Astrocyte of the hippocampus (primary cell): Measurements from ENCODE around the gene ABHD2.
A peak's percentile ranks its signal among the peaks of the same experiment; 100 is the strongest.
"Not testable (repeated sequence)": the region's sequence is repeated elsewhere in the genome, so short reads cannot be mapped to it uniquely, and the experiment has no call there.

Source experiments
- DNase-seq: peaks from one replicate; pipeline ENCODE4 v3.0.0; 2011; ENCODE audit warnings: low read depth, low spot score

Gene ABHD2

DNA sequence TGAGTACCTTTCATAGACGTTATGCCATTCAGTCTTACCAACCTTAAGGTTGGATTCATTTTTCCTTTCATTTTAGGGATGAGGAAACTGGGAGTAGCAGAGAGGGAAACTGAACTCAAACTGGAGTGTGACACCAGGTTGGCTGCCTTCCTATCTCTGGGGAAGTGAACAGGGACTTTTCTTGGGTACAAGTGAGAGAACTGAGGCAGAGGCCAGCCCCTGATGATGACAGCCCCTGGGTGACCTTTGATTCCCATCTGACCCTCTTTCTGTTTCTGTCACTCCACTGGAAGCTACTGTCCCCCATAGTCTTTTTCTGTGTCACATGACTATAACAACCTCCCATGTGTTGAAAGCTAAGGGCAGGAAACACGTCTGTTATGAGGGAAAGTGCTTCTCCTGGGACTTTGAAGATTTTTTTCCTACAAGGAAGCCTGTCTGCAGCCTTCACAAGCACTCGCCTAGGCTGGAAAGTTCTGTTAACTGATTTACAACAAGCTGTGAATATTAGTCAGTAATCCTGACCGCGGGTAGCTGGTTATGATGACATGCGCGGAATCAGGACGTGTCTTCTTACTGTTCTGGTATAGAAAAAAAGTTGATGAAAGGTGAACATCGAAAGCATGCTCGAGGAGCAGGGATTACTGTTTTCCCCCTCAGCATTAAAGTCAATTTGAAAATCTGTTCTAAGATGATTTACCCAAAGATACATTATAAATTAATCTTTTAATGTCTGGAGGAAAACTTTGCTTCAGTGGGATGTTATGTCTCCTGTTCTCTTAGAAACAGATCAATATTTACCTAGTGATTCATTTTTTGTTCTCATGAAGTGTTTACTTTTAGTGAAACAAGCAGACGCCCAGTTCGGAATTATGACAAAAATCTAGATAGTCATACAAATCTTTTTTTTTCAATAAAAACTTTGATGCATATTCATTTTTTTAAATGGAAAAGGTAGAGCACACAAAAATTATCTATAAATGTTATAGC, 31.5 kb downstream of the ABHD2 start:
- peak; percentile 27 for DNase-seq

DNA sequence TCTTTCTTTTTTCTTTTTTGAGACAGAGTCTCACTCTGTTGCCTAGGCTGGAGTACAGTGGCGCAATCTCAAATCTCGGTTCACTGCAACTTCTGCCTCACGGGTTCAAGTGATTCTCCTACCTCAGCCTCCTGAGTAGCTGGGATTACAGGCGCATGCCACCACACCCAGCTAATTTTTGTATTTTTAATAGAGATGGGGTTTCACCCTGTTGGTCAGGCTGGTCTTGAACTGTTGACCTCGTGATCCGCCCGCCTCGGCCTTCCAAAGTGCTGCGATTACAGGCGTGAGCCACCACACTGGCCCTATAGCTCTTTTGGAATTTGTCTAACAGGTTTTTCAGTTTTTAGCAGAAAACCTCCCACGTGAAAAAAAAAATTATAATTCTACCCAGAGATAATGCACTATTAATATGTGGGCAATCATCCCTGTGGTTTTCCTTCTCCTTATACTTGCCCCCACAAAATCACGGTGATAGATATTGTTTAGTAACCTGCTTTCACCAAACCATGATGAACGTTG, 32.3 kb downstream of the ABHD2 start:
- not testable (repeated sequence) for DNase-seq

DNA sequence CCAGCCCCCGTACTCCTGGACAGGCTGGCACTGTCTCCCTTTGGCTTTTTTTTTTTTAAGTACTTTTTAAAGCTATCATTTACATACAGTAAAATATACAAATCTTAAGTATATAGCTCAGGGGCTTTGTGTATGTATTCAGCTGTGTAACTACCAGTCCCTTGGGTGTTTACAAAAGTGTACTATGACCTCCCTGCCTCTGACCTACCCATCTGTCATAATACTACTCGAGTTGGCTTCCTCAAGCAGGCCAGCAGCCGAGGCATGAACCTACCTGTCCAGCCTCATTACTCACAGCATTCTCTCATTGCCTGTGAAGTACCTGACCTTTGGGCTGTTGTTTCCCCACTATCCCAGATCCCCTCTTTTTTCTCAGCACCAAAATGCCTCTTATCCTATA, 33.2 kb downstream of the ABHD2 start:
- DNase-seq, result no peak

DNA sequence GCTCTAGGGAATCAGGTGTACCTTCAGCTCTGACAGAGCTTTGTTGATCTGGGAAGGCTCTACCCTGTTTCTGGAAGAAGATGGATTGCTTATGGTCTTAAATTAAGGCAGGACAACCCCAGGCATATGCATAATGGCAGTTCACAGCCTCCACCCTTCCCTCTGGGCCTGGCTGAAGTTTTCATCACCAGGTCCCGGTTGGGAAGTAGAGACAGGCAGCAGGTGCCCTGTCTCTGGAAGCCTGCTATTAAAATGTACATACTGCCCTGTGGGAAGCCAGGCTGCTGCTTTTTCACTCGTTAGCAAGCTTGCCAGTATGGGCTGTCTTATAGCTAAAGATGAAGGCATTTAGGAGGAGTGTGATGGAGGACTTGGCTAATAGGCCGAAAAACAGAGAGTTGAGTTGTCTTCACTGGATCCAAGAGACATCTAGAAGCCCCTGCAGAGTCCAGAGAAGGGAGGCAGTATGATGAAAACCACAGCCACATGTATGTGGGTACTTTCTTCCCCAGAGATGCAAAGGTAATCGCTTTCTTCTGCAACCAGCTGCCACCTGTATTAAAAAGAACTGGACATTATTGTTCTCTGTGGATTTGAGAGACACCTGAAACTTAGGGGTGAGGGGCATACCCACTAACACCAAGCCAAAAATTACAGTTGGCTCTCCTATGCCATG, 34.4 kb downstream of the ABHD2 start:
- DNase-seq, result no peak

DNA sequence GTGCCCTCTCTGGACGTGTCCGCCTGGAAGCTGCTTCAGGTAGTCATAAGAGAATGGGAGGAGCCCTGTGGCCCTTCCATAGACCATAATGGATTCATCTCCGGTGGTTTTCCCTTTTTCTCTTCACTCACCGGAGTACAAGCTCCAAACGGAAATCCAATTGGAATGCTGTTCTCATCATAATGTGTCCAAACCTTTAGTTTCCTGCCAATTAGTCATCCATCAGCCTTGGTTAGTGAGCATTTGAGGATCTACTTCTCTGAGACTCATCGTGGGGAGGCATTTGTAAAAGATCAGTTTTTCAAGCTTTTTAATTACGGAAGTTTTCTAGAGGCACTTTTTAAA, 34.9 kb downstream of the ABHD2 start:
- DNase-seq, result peak; percentile 56

DNA sequence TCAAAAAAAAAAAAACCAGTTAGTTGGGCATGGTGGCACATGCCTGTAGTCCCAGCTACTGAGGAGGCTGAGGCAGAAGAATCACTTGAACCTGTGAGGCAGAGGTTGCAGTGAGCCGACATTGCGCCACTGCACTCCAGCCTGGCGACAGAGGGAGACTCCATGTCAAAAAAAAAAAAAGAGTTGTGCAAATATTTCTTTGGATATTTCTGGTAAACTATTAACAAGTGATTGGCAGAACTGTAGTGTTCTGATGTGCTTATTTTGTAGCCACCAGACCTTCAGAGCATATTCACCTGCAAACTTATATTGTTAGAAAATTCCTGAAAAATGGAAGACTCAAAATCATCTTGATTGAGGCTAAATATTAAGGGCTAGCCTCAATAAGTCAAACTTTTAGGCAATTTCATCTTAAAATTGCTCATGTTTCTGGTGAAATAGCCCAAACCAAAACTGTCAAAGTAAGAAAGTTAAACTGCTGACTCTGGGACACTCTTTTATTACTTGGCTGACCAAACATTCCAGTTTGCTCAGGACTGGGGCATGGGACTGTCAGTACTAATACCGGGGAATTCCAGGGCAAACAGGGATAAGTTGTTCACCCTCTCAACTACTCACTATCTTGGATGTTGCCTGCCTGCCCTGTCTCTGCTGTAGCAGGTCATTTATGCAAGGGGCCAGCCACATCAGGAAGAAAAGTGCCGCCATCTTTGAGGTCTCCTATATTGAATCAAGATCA, 37.0 kb downstream of the ABHD2 start:
- no peak for DNase-seq

DNA sequence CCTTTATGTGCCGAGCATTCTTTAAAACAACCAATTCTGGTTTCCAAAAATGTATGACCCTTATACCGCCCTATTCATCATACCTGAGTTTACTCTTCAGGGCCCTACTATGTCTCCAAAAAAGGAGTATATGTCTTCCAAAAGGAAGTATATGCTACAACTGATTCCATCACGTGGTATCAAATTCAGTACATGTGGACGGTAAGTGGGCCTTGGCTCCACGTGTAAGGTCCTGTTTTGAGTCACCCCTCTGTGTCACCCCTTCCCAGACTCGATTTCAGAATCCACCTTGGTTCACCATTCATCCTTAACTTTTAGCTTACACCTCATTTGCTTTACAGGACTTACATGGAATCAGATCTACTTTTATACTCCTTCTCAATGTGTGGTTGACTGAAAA, 37.8 kb downstream of the ABHD2 start:
- no peak for DNase-seq

DNA sequence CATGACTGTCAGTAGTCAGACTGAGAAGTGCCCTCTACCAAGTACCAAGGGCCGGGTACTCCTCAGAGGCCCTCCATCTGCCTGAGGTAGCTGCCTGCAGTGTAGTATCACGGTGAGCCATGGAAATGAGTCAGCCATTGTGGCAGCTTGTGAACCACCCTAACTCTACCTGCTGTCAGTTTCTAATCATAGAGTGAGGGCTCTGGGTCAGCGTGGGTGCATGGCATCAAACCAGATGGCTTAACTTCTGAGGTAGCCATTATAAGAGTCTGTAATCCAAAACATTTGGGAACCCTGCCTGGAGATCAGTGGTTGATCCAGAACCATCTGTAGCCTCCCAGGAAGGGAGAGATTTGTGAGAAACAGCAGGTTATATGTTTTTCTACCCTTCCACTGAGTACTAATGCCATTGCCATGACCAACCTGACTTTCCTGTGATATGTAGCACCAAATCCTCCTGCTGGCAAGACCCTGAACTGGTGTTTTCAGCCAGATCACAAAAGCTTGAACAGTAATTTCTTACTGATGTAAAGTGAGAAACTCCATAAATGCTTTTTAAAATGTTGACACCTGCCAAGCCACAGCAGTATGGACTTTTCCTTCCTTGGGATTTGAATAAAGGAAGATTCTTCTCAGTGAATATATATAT, 38.9 kb downstream of the ABHD2 start:
- peak; percentile 16 for DNase-seq

DNA sequence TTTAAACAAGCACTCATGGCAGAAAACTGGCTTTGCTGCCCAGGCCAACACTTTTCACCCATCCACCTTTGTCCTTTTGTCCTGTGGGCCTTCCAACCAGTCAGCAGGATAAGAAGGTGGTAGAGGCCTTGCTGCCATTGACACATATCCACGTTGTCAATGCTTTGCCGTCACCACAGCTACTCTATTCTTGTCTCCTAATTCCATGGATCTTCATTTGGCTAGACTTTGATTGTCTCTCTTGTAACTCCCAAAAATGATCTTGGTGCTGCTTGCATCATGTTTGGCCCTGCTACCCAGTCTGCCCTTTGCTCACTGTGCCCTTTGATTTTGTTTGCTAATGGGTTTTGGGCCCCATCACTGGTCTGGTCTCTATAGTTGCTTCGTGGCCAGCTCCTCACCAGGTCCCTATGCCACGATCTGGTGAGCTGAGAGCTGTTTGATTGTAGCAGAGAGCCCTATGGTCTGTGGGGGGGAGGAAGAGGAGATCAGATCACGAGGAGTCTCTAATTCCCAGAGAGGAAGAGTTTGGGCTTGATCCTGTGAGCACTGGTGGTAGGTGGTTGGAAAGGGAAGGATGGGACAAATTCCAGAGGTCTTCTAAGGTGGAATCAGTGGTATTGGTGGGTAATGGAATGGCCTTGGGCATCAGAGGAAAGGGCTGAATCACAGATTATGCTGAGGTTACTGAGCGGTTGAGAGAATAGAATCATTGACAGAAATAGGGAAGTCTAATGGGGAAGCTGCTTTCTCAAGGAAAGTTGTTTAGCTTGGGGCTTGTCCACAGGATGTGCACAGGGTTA, 40.3 kb downstream of the ABHD2 start:
- DNase-seq, result no peak

DNA sequence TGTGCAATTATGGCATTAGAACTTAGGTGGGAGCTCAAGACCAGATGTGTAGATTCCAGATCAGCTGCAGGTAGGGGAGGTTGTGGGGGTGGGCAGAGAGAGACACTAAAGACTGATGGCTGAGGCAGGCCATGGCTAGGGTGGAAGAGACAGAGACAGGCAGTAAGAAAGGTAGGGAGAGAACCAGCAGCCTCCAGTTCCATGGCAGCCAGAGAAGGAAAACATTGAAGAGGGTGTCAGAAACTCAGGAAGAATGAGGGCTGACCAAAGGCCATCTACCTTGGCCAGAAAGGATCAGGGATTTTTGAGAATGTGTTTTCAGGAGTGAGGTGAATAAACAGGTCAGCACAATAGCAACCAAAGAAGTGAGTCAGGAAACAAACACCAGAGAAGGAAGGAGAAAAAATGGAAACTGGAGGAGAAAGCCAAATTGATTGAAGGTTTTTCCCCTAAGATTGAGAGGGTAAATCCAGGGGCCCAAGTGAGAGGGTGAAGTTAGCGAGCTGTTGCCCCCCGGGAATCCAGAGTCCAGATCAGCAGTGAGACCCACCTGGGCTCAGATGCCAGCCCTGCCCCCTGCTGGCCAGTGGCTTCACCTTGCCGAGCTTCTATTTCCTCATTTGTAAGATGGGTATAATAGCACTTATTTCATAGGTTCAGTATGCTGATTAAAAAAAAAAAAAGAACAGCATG, 41.0 kb downstream of the ABHD2 start:
- DNase-seq, result peak; percentile 55

DNA sequence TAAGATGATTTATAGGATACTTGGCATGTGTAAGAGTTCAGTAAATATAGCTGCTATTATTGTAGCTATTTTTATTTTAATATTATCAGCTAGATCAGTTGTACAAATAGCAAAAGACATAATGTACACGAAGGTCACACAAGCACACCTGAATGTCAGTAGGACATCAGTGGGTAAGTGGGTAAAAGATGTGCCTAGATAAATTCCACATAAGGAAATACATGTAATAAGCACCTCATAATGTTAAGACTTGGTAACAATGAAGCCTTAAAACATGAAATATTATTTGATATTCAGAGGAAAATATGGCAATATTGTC, 41.5 kb downstream of the ABHD2 start:
- no peak for DNase-seq

DNA sequence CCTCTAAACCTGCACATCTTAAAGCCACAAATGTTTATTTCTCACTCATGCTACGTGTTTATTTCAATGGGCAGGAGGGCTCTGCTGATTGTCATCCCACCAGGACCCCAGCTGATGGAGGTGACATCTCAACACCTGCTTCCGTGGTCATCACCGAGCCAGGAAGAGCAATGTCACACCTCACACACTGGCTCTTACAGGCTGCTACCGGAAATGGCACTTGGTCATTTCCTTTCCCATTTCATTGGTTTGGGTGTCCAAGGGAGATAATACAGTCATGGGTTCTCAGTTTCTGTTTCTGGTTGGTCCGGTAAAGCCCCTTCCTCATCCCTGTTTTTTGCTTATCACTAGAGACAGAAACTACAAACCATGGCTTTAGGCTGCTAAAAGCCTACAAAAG, 41.9 kb downstream of the ABHD2 start:
- DNase-seq, result no peak

DNA sequence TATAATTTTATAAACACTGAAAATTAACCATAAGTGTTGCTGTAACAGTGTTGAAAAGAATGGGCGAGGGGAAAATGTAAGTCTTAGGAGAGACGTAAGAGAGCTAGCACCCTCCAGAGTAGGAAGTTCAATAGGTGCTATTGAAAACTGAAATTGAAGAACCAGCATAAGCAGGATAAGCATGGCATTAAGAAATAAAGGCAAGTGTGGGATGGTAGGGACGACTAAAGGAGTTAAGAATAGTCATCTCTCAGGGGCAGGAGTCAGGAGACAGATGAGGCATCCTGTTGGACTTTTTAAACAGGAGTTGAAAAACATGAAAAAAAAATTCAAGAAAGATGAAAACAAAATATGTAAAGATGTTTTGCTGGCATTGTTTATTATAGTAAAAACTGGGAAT, 43.5 kb downstream of the ABHD2 start:
- DNase-seq, result no peak

DNA sequence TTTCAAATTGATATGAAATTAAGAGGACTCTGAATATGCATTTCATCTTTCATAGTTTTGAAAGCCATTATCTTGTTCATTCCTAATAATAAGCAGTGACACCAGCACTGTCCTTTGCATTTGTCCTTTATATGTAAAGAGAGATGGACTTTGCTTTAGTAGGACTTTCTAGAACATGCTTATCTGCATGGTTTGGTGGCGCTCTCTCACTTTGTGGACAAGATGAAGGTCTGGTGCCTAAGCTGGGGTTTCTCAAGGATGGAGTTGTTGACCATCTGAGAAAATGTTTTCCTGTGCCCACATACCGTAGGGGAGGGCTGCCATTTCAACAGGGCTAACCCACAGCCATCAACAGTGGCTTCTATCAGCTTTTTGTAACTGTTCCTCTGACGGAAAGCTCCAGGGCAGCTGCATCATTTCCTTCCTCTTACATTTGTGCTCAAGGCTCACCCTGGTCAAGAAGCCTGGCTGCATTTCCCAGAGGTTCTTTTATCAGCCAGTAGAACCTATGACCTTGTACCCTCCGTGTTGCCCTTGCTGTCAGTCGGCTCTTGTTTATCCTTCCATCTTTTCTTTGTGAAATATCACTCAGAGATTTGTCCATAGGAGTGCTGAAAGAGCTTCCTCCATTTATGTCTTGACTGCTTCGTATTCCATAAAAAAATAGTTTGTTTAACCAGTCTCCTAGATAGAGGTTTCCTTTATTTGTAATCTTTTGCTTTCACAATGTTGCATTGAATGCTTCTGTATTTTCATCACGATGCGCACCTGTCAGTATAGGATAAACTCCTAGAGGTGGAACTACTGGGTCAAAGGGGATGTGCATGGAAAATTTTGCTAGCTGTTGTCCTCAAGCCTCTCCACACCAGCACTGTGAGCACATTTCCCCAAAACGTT, 44.6 kb downstream of the ABHD2 start:
- no peak for DNase-seq

DNA sequence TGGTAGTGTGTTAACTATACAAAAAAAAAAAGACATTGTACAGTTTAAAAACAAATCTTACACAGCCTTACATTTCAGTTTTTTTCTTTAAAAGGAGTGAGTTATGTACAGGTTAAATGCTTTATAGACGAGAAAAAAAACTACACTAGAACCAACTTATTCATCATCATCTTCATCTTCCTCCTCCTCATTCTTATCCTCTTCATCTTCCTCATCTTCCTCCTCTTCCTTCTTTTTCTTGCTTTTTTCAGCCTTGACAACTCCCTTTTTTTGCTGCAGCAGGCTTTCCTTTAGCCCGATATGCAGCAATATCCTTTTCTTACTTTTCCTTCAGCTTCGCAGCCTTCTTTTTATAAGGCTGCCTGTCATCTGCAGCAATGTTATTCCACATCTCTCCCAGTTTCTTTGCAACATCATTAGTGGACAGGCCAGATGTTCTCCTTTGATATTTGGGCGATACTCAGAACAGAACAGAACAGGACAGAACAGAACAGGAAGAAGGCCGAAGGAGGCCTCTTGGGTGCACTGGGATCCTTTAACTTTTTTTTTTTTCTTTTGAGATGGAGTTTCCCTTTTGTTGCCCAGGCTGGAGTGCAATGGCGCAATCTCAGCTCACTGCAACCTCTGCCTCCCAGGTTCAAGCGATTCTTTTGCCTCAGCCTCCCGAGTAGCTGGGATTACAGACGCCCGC, 47.3 kb downstream of the ABHD2 start:
- DNase-seq, result not testable (repeated sequence)

DNA sequence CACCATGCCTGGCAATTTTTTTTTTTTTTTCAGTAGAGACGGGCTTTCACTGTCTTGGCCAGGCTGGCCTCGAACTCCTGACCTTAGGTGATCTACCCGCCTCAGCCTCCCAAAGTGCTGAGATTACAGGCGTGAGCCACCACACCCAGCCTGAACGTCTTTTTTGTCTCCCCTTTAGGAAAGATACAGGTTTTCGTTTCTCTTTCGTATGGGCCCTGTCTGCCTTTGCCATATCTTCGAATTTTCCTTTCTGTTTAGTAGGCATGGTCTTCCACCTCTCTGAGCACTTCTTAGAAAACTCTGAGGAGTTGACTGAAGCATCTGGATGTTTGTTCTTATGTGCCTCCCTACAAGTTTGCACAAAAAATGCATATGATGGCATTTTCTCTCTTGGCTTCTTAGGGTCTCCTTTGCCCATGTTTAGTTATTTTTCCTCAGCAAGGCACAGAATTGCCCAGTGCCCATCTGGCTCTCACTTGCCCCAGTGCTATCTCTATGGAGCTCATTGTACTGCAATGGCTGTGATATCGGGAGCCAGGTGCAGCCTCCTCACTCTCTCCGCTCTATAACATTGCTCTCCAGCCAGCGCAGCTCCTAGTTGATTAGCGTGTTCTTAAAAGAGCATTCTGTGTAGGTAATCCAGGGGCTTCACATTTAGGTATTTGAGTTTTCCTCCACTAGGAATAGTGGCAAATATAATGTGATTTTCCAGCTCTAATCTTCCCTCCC, 48.0 kb downstream of the ABHD2 start:
- DNase-seq, result no peak

DNA sequence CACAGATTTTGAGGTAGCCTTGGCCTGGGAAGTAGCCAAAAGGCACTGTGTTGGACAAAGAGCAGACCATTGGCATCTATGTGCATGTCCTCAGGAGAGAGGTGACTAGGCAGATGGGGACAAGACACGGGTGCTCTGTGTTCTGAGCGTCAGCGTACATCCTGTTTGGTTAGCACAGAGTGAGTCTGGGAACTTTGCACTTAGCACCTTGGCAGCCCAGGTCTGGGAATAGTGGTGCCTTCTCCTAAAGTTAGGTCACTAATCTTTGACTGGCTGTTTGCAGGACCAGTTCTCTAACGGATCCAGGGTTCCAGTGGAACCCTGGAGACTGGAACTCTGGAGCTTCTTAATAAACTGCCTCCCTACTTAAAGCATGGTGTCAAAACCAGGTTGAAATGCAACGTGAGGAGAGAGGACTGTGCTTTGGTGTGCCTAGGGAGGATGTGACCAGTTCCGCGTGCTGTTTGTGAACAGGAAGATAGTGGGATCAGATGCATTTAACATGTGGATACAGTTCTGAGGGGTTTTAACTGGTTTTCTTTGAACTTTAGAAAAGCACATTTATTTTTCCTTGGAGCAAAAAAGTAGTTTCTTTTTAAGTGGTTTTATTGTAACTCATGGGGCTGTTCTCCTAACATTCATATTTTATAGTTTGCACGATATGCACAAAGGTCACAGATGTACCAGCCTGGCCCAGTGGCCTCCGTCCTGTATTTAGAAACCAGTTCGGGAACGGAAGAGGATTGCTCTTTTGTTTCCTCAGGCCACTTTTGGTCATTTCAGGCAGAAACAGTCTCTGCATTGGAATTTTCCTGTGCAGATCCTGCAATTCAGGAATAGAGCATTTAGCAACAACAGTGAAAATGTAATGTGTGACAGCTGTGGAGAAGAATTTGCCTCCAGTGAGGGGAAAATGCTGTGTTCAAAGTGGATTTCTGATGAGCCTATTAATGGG, 48.8 kb downstream of the ABHD2 start:
- no peak for DNase-seq
